PC-9 (cell line): ENCODE results near the gene KANK2. TPM values are rescaled to one million over a fixed set of nuclear protein-coding genes. Genes with fewer than 3 reads are reported as not detected.

Experiments used
- BruUV-seq: library from RNA; stranded (reverse); fragments of 400-500 nt; replicated peaks from 2 replicates; lab custom pipeline; 2021; lab: Mats Ljungman, UMichigan
- CTCF ChIA-PET: fragments of 300-600 bp; sonication (Branson Sonifier 250); formaldehyde crosslinking; loops from one replicate; lab custom pipeline; 2022; ENCODE audit warnings: antibody characterized with exemption; lab: Charles Lee
- POLR2A ChIA-PET: fragments of 300-600 bp; sonication (Branson Sonifier 250); formaldehyde crosslinking; loops from one replicate; lab custom pipeline; 2022; ENCODE audit warnings: antibody characterized with exemption; ENCODE audit not compliant: unreplicated experiment; lab: Charles Lee
- DNase-seq, 2 experiments: peaks; one replicate each; pipeline versions ENCODE4 v3.0.0 to v3.0.0-alpha.2; 2015 to 2022; ENCODE audit warnings: mixed read lengths in 1 of 2
- H2AFZ ChIP-seq: fragments of 200-600 bp; sonication (generic); 2 replicates; pipeline ENCODE4 v1.8.1; 2017; ENCODE audit warnings: antibody characterized with exemption
- H3F3A ChIP-seq: fragments of 200-600 bp; sonication (generic); 2 replicates; pipeline ENCODE4 v1.8.1; 2017; ENCODE audit warnings: antibody characterized with exemption, mild to moderate bottlenecking, low read depth; ENCODE audit not compliant: insufficient read depth
- H3K27ac ChIP-seq: fragments of 200-600 bp; sonication (generic); 2 replicates; pipeline ENCODE4 v1.6.1; 2016; ENCODE audit warnings: mixed run types
- H3K27me3 ChIP-seq: fragments of 200-600 bp; sonication (generic); 2 replicates; pipeline ENCODE4 v1.6.1; 2016; ENCODE audit warnings: low read depth, mixed run types; ENCODE audit not compliant: insufficient read depth
- H3K36me3 ChIP-seq: fragments of 200-600 bp; sonication (generic); 2 replicates; pipeline ENCODE4 v1.6.1; 2016; ENCODE audit warnings: low read depth, mixed run types
- H3K4me1 ChIP-seq: fragments of 200-600 bp; sonication (generic); replicated peaks from 2 replicates; pipeline ENCODE4 v1.6.1; 2016; ENCODE audit warnings: mixed run types; ENCODE audit not compliant: insufficient read depth
- H3K4me2 ChIP-seq: fragments of 200-600 bp; sonication (generic); 2 replicates; pipeline ENCODE4 v1.6.1; 2017; ENCODE audit warnings: mixed run types
- H3K4me3 ChIP-seq: fragments of 200-600 bp; sonication (generic); 2 replicates; pipeline ENCODE4 v1.6.1; 2016; ENCODE audit warnings: mixed run types
- H3K79me2 ChIP-seq: fragments of 200-600 bp; sonication (generic); 2 replicates; pipeline ENCODE4 v1.6.1; 2017; ENCODE audit warnings: low read depth, mixed run types
- H3K9me2 ChIP-seq: fragments of 200-600 bp; sonication (generic); 2 replicates; pipeline ENCODE4 v1.8.1; 2017; ENCODE audit warnings: mild to moderate bottlenecking; ENCODE audit not compliant: insufficient read depth
- H3K9me3 ChIP-seq: fragments of 200-600 bp; sonication (generic); 2 replicates; pipeline ENCODE4 v1.8.1; 2016; ENCODE audit warnings: low read depth; ENCODE audit not compliant: insufficient read depth
- H4K20me1 ChIP-seq: fragments of 200-600 bp; sonication (generic); 2 replicates; pipeline ENCODE4 v1.8.1; 2017; ENCODE audit not compliant: insufficient read depth
- CTCF ChIP-seq: fragments of 200-600 bp; sonication (generic); conservative IDR thresholded peaks from 2 replicates; pipeline ENCODE4 v1.6.1; 2017; ENCODE audit warnings: mixed run types, antibody characterized with exemption, mild to moderate bottlenecking, moderate library complexity
- EZH2 ChIP-seq: fragments of 200-600 bp; sonication (generic); IDR thresholded peaks from 2 replicates; pipeline ENCODE4 v1.8.0; 2017; ENCODE audit warnings: antibody characterized with exemption, low read depth
- intact Hi-C: fragments of 100-400 bp; cut with micrococcal nuclease; formaldehyde crosslinking; loops from one replicate; pipeline ENCODE4 v1.10.0; 2022; ENCODE audit not compliant: unreplicated experiment
- total RNA-seq: library from RNA; stranded (reverse); gene quantifications from 2 replicates; pipeline ENCODE4 v1.2.3, GENCODE V29; 2021

KANK2 gene
- total RNA-seq, 1 experiment from 2014 or later = 32.9 TPM

- Histone ChIP-seq H3F3A (peaks cover 20% of the 10 kb centered on the region), H2AFZ (no peak overlapping the region), H3K27ac (no peak overlapping the region), H3K4me2 (no peak overlapping the region), H3K27me3 (no peaks in the 10 kb centered on the region), H3K9me3 (no peaks in the 10 kb centered on the region), H3K36me3 (no peaks in the 10 kb centered on the region), H3K79me2 (no peaks in the 10 kb centered on the region), H4K20me1 (no peaks in the 10 kb centered on the region), H3K9me2 (no peaks in the 10 kb centered on the region), H3K4me1 (peaks cover 14% of the 10 kb centered on the region; the same call in 1 of the 2 replicates), H3K4me3 (no peak overlapping the region)
- intact Hi-C loops = no loop called here
- no peak for DNase-seq
- POLR2A ChIA-PET = no interaction called here
- CTCF ChIA-PET = no interaction called here
- TF ChIP-seq CTCF (no peak), EZH2 (no peak)
- BruUV-seq = no TSS peak
Measured at GRCh38 chr19:11169896-11170678, 27.3 kb downstream of the KANK2 start.

- H3K9me2 ChIP-seq = no peaks in the 10 kb centered on the region
- intact Hi-C loops = no loop called here
- H3K9me3 ChIP-seq = no peaks in the 10 kb centered on the region
- no peaks in the 10 kb centered on the region for H4K20me1 ChIP-seq
- peaks cover 14% of the 10 kb centered on the region; the same call in 1 of the 2 replicates for H3K4me1 ChIP-seq
- no peak overlapping the region for H2AFZ ChIP-seq
- ChIA-PET POLR2A (no interaction called here), CTCF (interaction anchor here (0.5 kb wide), 1 partner anchor 15 kb away, joined by 3 read pairs; no protein-coding TSS in a partner anchor)
- H3K4me2 ChIP-seq = no peak overlapping the region
- peak; percentile 21 to 69 for DNase-seq
- H3K4me3 ChIP-seq = no peak overlapping the region
- no peaks in the 10 kb centered on the region for H3K36me3 ChIP-seq
- no TSS peak for BruUV-seq
- H3K27ac ChIP-seq = peak overlapping the region; percentile 53
- no peaks in the 10 kb centered on the region for H3K27me3 ChIP-seq
- H3F3A ChIP-seq = peaks cover 20% of the 10 kb centered on the region
- H3K79me2 ChIP-seq = no peaks in the 10 kb centered on the region
- no peak for TF ChIP-seq EZH2
- TF ChIP-seq CTCF = no peak
Measured at GRCh38 chr19:11168568-11168967, 28.8 kb downstream of the KANK2 start.

- Histone ChIP-seq H3F3A (peaks cover 20% of the 10 kb centered on the region), H3K9me2 (no peaks in the 10 kb centered on the region), H3K4me3 (no peak overlapping the region), H3K9me3 (no peaks in the 10 kb centered on the region), H3K27ac (no peak overlapping the region), H3K4me2 (no peak overlapping the region), H3K27me3 (no peaks in the 10 kb centered on the region), H4K20me1 (no peaks in the 10 kb centered on the region), H3K79me2 (no peaks in the 10 kb centered on the region), H3K36me3 (no peaks in the 10 kb centered on the region), H2AFZ (no peak overlapping the region), H3K4me1 (peaks cover 14% of the 10 kb centered on the region; the same call in 1 of the 2 replicates)
- CTCF ChIA-PET = no interaction called here
- no peak for DNase-seq
- TF ChIP-seq CTCF (no peak), EZH2 (no peak)
- BruUV-seq = no TSS peak
- intact Hi-C loops = no loop called here
- POLR2A ChIA-PET = interaction anchor here (0.6 kb wide), 1 partner anchor 660 kb away, joined by 4 read pairs; no protein-coding TSS in a partner anchor
Measured at GRCh38 chr19:11166281-11167142, 30.8 kb downstream of the KANK2 start.
